ENCODE measurements around the gene PRSS8. TPM values are rescaled to one million over a fixed set of nuclear protein-coding genes. Genes with fewer than 3 reads are reported as not detected.

Gene PRSS8
- total RNA-seq, 1 experiment from 2014 or later, result 42.6 TPM

DNA sequence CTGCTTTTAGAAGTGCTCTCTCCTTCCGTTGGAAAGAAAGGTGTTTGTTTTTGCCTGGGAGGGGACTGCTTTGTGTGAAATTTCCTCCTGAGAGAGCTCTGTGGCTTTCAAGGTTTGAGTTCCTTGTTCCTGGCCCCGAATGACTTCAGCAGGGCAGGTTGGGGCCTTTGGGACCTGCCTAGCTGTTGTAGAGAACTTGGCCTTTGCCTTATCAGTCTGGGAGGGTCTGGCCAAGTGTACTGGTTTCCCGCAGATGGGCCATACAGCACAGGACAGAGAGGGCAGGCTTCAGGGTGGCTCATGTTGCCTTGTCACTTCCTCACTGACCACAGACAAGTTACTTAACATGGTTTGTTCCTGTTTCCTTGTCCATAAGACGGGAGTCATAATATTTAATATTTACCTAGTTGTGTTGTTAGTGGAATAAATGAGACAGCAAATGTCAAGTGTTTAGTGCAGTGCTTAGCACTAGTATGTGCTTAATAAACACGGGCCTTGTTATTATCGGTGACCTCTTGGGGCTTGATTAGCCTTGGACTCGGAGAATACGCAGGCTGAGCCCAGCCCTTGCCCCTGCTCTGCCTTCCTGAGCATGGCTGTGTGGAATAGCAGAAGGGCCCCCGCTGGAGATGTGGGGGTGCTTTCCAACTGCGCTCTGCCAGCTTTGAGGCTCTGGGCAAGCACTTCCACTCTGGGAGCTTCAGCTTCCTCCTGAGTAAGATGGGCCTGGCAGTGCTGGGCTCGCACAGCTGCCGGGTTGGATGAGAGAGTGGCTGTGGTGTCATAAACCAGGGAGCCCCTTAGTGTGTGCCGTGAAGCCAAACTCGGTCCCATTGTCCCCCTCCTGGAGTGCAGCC, 6.6 kb downstream of the PRSS8 start:
- Histone ChIP-seq H3K27ac (ENCODE audit: low read depth, low read length) (no peak overlapping the region), H3K9me2 (ENCODE audit: insufficient read depth) (no peaks in the 10 kb centered on the region), H3K79me2 (ENCODE audit: insufficient read depth, low read length) (no peaks in the 10 kb centered on the region), H3K27me3 (ENCODE audit: insufficient read depth, low read length) (no peaks in the 10 kb centered on the region), H3K9me3 (ENCODE audit: control insufficient read depth in 1 of 2, insufficient read depth in 1 of 2, low read depth in 1 of 2, low read length in 2 of 2) (no peaks in the 10 kb centered on the region), H3K36me3 (ENCODE audit: control insufficient read depth in 1 of 2, insufficient read depth in 2 of 2, low read length in 2 of 2) (peaks cover 8 to 14% of the 10 kb centered on the region in 2 experiments; a peak in 3 of 4 replicates), H4K20me1 (ENCODE audit: insufficient read depth) (no peaks in the 10 kb centered on the region), H2AFZ (ENCODE audit: low read depth, low read length, poor library complexity, severe bottlenecking) (no peak overlapping the region), H3K4me3 (replicated peaks in 1 of 2; ENCODE audit: low read depth in 1 of 2, low read length in 2 of 2) (no peak overlapping the region), H3K4me2 (ENCODE audit: low read length) (no peak overlapping the region), H3K9ac (ENCODE audit: low read length) (no peak overlapping the region), H3K4me1 (ENCODE audit: control insufficient read depth in 1 of 2, insufficient read depth in 2 of 2, low read length in 2 of 2) (peaks cover 16 to 20% of the 10 kb centered on the region in 2 experiments)
- BruUV-seq (replicated peaks), result no TSS peak
- ChIA-PET POLR2A (interaction anchor here (1.1 to 1.3 kb wide), 2 partner anchors 11 to 13 kb away, joined by 4 to 5 read pairs; partner anchors contain the start of gene KAT8), CTCF (interaction anchor here (1.0 kb wide), 1 partner anchor 13 kb away, joined by 5 read pairs; no protein-coding TSS in a partner anchor), RAD21 (ENCODE audit: low non-redundant PET in 1 of 2, low total read pairs in 2 of 2, uncharacterized antibody in 2 of 2, unreplicated experiment in 2 of 2) (no interaction called here)
- ATAC-seq (no peak), DNase-seq (ENCODE audit: low read depth, low spot score) (no peak)
- TF ChIP-seq JUND (IDR thresholded peaks at IDR 0.05) (no peak), ZNF274 (IDR thresholded peaks at IDR 0.05; ENCODE audit: low read depth, low read length) (no peak), ZFX (IDR thresholded peaks at IDR 0.05) (no peak), EZH2phosphoT487 (IDR thresholded peaks at IDR 0.05; ENCODE audit: borderline replicate concordance) (no peak), SIN3A (IDR thresholded peaks at IDR 0.05; ENCODE audit: low read depth) (no peak), TCF7L2 (IDR thresholded peaks at IDR 0.05; ENCODE audit: borderline replicate concordance, extremely low read depth, insufficient read depth, insufficient read length) (no peak), EGR1 (IDR thresholded peaks at IDR 0.05; ENCODE audit: low read depth) (no peak), POLR2A (IDR thresholded peaks at IDR 0.05; ENCODE audit: borderline replicate concordance, extremely low read depth, insufficient read depth, insufficient read length) (no peak), CBX3 (IDR thresholded peaks at IDR 0.05; ENCODE audit: low read depth) (no peak), CEBPB (IDR thresholded peaks at IDR 0.05; ENCODE audit: low read depth) (no peak)
- TF ChIP-seq, protein P1, sequence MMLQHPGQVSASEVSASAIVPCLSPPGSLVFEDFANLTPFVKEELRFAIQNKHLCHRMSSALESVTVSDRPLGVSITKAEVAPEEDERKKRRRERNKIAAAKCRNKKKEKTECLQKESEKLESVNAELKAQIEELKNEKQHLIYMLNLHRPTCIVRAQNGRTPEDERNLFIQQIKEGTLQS (IDR thresholded peaks at IDR 0.05), result no peak
- TF ChIP-seq, protein P2, sequence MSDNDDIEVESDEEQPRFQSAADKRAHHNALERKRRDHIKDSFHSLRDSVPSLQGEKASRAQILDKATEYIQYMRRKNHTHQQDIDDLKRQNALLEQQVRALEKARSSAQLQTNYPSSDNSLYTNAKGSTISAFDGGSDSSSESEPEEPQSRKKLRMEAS (IDR thresholded peaks at IDR 0.05), result no peak
- TF ChIP-seq, protein P3, sequence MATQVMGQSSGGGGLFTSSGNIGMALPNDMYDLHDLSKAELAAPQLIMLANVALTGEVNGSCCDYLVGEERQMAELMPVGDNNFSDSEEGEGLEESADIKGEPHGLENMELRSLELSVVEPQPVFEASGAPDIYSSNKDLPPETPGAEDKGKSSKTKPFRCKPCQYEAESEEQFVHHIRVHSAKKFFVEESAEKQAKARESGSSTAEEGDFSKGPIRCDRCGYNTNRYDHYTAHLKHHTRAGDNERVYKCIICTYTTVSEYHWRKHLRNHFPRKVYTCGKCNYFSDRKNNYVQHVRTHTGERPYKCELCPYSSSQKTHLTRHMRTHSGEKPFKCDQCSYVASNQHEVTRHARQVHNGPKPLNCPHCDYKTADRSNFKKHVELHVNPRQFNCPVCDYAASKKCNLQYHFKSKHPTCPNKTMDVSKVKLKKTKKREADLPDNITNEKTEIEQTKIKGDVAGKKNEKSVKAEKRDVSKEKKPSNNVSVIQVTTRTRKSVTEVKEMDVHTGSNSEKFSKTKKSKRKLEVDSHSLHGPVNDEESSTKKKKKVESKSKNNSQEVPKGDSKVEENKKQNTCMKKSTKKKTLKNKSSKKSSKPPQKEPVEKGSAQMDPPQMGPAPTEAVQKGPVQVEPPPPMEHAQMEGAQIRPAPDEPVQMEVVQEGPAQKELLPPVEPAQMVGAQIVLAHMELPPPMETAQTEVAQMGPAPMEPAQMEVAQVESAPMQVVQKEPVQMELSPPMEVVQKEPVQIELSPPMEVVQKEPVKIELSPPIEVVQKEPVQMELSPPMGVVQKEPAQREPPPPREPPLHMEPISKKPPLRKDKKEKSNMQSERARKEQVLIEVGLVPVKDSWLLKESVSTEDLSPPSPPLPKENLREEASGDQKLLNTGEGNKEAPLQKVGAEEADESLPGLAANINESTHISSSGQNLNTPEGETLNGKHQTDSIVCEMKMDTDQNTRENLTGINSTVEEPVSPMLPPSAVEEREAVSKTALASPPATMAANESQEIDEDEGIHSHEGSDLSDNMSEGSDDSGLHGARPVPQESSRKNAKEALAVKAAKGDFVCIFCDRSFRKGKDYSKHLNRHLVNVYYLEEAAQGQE (IDR thresholded peaks at IDR 0.05; ENCODE audit: low read depth), result no peak
- intact Hi-C loops (cut with micrococcal nuclease), result no loop called here

Data from HCT116 (cell line).